Right lobe of liver (tissue), 4 donors: ENCODE data around the gene CD207.
A peak's percentile ranks its signal among the peaks of the same experiment; 100 is the strongest.

ENCODE experiments used
- POLR2A ChIP-seq: fragments of 450-650 bp; IDR thresholded peaks from one replicate; pipeline ENCODE4 v1.6.1; 2017; ENCODE audit warnings: antibody characterized with exemption, mild to moderate bottlenecking
- TF ChIP-seq, protein P1 (sequence below), 4 donors: fragments of 200-600 bp in 3 of 4; fragments of 450-650 bp in 1 of 4; IDR thresholded peaks; one replicate each; pipeline versions ENCODE4 v1.5.1 to v1.8.0; 2016 to 2022; ENCODE audit warnings: antibody characterized with exemption in 4 of 4, mild to moderate bottlenecking in 2 of 4
- donor health status: DM: no; HTN: no; CAD: no.
- donor health status: DM: no; HTN: no; CAD: no.
- donor health status: DM: no; HTN: yes; CAD: no.

DNA sequence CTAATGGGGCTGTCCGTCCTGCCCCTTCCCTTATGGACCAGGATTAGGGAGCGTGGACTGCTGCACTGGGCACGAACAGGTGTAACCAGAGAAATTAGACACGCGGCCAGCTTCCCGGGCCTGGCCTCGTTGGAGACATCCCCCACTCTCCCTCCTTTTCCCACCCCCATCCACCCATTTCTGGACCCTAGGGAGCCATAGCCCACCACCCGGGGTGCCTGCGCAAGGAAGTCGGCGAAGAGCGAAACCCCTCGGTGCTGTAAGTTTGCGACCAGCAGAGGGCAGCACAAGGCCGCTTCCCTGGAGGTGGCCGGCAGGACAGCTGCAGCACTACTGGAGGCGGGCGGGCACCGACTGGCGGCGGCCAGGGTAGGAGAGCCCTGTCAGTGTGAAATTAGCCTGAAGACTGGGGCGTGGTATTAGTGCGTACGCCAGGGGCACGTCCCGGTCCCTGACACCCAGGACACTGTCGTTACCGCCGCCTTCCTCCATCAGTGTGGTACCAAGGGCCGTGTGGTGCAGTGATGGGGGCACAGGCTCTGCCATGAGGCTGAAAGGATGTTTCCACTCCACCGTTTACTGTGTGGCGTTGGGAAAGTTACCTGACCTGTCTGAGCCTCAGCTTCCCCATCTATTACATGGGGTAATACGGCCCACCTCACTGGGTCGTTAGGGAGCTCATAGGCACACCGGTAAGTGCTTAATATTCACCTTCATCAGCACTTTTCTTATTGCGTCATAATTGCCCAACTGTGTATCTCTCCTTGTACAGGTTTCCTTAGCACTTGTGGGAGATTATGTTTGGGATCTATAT, 36.0 kb upstream of the CD207 start:
- TF ChIP-seq, protein P1, sequence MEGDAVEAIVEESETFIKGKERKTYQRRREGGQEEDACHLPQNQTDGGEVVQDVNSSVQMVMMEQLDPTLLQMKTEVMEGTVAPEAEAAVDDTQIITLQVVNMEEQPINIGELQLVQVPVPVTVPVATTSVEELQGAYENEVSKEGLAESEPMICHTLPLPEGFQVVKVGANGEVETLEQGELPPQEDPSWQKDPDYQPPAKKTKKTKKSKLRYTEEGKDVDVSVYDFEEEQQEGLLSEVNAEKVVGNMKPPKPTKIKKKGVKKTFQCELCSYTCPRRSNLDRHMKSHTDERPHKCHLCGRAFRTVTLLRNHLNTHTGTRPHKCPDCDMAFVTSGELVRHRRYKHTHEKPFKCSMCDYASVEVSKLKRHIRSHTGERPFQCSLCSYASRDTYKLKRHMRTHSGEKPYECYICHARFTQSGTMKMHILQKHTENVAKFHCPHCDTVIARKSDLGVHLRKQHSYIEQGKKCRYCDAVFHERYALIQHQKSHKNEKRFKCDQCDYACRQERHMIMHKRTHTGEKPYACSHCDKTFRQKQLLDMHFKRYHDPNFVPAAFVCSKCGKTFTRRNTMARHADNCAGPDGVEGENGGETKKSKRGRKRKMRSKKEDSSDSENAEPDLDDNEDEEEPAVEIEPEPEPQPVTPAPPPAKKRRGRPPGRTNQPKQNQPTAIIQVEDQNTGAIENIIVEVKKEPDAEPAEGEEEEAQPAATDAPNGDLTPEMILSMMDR (IDR thresholded peaks at IDR 0.05): peak; percentile 81 to 92 (median 88)
- TF ChIP-seq POLR2A: no peak
